K562 (cell line): ENCODE measurements around the gene CRK. TPM values are rescaled to one million over a fixed set of nuclear protein-coding genes. Genes with fewer than 3 reads are reported as not detected.
"Not testable (repeated sequence)": the region's sequence is repeated elsewhere in the genome, so short reads cannot be mapped to it uniquely, and the experiment has no call there.

Source experiments
- ATAC-seq: fragments of 200-7000 bp; cut with Tn5 transposase; 3 replicates; pipeline ENCODE4 v1.9.1; 2020; ENCODE audit warnings: moderate library complexity
- BruUV-seq: library from RNA; stranded (reverse); fragments of 400-500 nt; replicated peaks from 2 replicates; lab custom pipeline; 2021; lab: Mats Ljungman, UMichigan
- CTCF ChIA-PET: fragments of 300-600 bp; formaldehyde crosslinking; extraction: SDS; loops from one replicate; lab custom pipeline; 2021; ENCODE audit warnings: low intra/inter-chr PET ratio; lab: Yijun Ruan, JAX
- POLR2A ChIA-PET: fragments of 300-600, 350-650 bp; sonication (Branson Sonifier 250); formaldehyde crosslinking; extraction: SDS; loops from one replicate; lab custom pipeline; 2021; ENCODE audit warnings: antibody characterized with exemption, inconsistent platforms; lab: Yijun Ruan, JAX
- DNase-seq, 4 experiments: peaks; one replicate each; pipeline versions ENCODE4 v3.0.0 to v3.0.0-alpha.2; 2011 to 2018; ENCODE audit warnings: low spot score in 3 of 4, mixed read lengths in 3 of 4; ENCODE audit errors: extremely low read depth in 1 of 4
- FAIRE-seq: peaks from 2 replicates; lab custom pipeline; 2011; peaks lifted over from hg19 to GRCh38; lab: Jason Lieb, UNC
- H2AFZ ChIP-seq: 2 replicates; pipeline ENCODE4 v1.6.0; 2011; ENCODE audit warnings: low read depth, low read length, control low read depth, inconsistent platforms
- H3K27ac ChIP-seq: fragments of 200-600 bp; 3 replicates; pipeline ENCODE4 v1.8.0; 2011; ENCODE audit warnings: low read depth, mild to moderate bottlenecking, control low read depth, inconsistent platforms, low read length, moderate library complexity, mixed read lengths; ENCODE audit errors: extremely low read depth
- H3K27me3 ChIP-seq, 2 experiments: fragments of 300-600 bp in 1 of 2; 2 replicates in 1 of 2; 3 replicates in 1 of 2; pipeline versions ENCODE4 v1.6.0 to v1.8.0; 2011; ENCODE audit warnings: inconsistent platforms in 2 of 2, low read length in 2 of 2, mild to moderate bottlenecking in 1 of 2, mixed read lengths in 1 of 2, moderate library complexity in 1 of 2; ENCODE audit not compliant: control insufficient read depth in 2 of 2, insufficient read depth in 2 of 2
- H3K36me3 ChIP-seq: fragments of 300-600 bp; 3 replicates; pipeline ENCODE4 v1.8.0; 2011; ENCODE audit warnings: mild to moderate bottlenecking, low read length, inconsistent platforms; ENCODE audit not compliant: control insufficient read depth, insufficient read depth
- H3K4me1 ChIP-seq, 2 experiments: fragments of 200-600 bp in 1 of 2; replicated peaks in 1 of 2; 2 replicates in 1 of 2; 3 replicates in 1 of 2; pipeline versions ENCODE4 v1.5.1 to v1.8.0; 2011; ENCODE audit warnings: inconsistent platforms in 2 of 2, low read length in 2 of 2, mild to moderate bottlenecking in 1 of 2, mixed read lengths in 1 of 2, moderate library complexity in 1 of 2; ENCODE audit not compliant: control insufficient read depth in 2 of 2, insufficient read depth in 2 of 2
- H3K4me2 ChIP-seq: 2 replicates; pipeline ENCODE4 v1.6.1; 2011; ENCODE audit warnings: low read length, control low read depth, inconsistent platforms, mixed read lengths; ENCODE audit not compliant: insufficient read depth
- H3K4me3 ChIP-seq: fragments of 200-600 bp; sonication (generic), shearing (Covaris generic); 2 replicates; pipeline ENCODE4 v1.5.1; 2016; ENCODE audit warnings: control low read depth, inconsistent platforms
- H3K79me2 ChIP-seq: fragments of 200-600 bp; 3 replicates; pipeline ENCODE4 v1.8.0; 2011; ENCODE audit warnings: low read length, inconsistent platforms; ENCODE audit not compliant: control insufficient read depth, insufficient read depth
- H3K9ac ChIP-seq, 2 experiments: 2 replicates each; pipeline versions ENCODE4 v1.6.0 to v1.6.1; 2011; ENCODE audit warnings: low read depth in 2 of 2, low read length in 2 of 2, control low read depth in 1 of 2, inconsistent platforms in 1 of 2, mild to moderate bottlenecking in 1 of 2, mixed read lengths in 1 of 2; ENCODE audit not compliant: insufficient read depth in 1 of 2
- H3K9me1 ChIP-seq: one replicate; pipeline ENCODE4 v1.6.0; 2011; ENCODE audit warnings: inconsistent platforms, mild to moderate bottlenecking, low read length, moderate library complexity; ENCODE audit not compliant: control insufficient read depth, insufficient read depth
- H3K9me3 ChIP-seq: replicated peaks from 2 replicates; pipeline ENCODE4 v1.5.1; 2011; ENCODE audit warnings: low read depth, low read length, inconsistent platforms; ENCODE audit not compliant: control insufficient read depth, insufficient read depth
- H4K20me1 ChIP-seq: replicated peaks from 2 replicates; pipeline ENCODE4 v1.6.1; 2011; ENCODE audit warnings: low read length, inconsistent platforms, mixed read lengths; ENCODE audit not compliant: control insufficient read depth, insufficient read depth
- MEF2D ChIP-seq: conservative IDR thresholded peaks from 2 replicates; pipeline ENCODE4 v1.6.1; 2016; ENCODE audit warnings: low read depth, missing genetic modification characterization, missing compliant biosample characterization
- SETDB1 ChIP-seq: IDR thresholded peaks from one replicate; pipeline ENCODE4 v1.6.1; 2012; ENCODE audit warnings: low read length, control low read depth, inconsistent platforms
- WGBS: fragments of 100-300 bp; shearing (Covaris generic); methylation state at CpG from one replicate; pipeline ENCODE4 v1.1.6; 2016; ENCODE audit warnings: low coverage, mixed read lengths; ENCODE audit not compliant: insufficient coverage; ENCODE audit errors: missing lambda C conversion rate; 5-methylcytosine and 5-hydroxymethylcytosine counted together
- in situ Hi-C: fragments of 300-500 bp; cut with MboI; formaldehyde crosslinking; loops from 4 replicates; pipeline ENCODE4 v1.15.0; 2018; ENCODE audit warnings: inconsistent platforms, mixed read lengths
- intact Hi-C: fragments of 100-400 bp; cut with micrococcal nuclease; formaldehyde crosslinking; loops from 2 replicates; pipeline ENCODE4 v1.14.2; 2022
- polyA plus RNA-seq, 8 experiments: library from polyadenylated mRNA; depleted of rRNA in 4 of 8; stranded (reverse) in 5 of 8; unstranded in 3 of 8; fragments of >200 nt; fragmentation: Nextera tagmentation in 2 of 8; fragmentation: Illumina TruSeq in 1 of 8; extraction: Ambion mirVana in 2 of 8; extraction: Trizol in 1 of 8; gene quantifications; 2 replicates each; pipeline versions ENCODE4 v1.2.1 to v1.2.3, GENCODE V29; 2011 to 2014; ENCODE audit warnings: inconsistent platforms in 1 of 8, missing spikeins in 1 of 8
- total RNA-seq, 7 experiments: library from RNA; depleted of rRNA in 6 of 7; stranded (reverse); fragments of >200 nt in 6 of 7; fragmentation: Illumina TruSeq in 2 of 7; extraction: Trizol in 2 of 7; gene quantifications; 2 replicates each; pipeline versions ENCODE4 v1.2.1 to v1.2.3, GENCODE V29; 2011 to 2021; ENCODE audit warnings: low replicate concordance in 1 of 7
- TF ChIP-seq, protein P1 (sequence below): fragments of 250-450 bp; sonication (Bioruptor Pico); IDR thresholded peaks from 2 replicates; pipeline ENCODE4 v1.5.0; 2021; ENCODE audit warnings: mild to moderate bottlenecking, moderate library complexity
- TF ChIP-seq, protein P2 (sequence below): fragments of 250-450 bp; sonication (Bioruptor Pico); IDR thresholded peaks from 2 replicates; pipeline ENCODE4 v1.8.0; 2021; ENCODE audit warnings: borderline replicate concordance, mild to moderate bottlenecking, moderate library complexity; ENCODE audit not compliant: poor library complexity, severe bottlenecking

CRK gene
- total and polyA plus RNA-seq, 9 of the 15 experiments (the other 6 are each of a cell fraction or from before 2014, with no cell fraction given), result 13.1 to 40.2 (median 26.1) TPM

DNA sequence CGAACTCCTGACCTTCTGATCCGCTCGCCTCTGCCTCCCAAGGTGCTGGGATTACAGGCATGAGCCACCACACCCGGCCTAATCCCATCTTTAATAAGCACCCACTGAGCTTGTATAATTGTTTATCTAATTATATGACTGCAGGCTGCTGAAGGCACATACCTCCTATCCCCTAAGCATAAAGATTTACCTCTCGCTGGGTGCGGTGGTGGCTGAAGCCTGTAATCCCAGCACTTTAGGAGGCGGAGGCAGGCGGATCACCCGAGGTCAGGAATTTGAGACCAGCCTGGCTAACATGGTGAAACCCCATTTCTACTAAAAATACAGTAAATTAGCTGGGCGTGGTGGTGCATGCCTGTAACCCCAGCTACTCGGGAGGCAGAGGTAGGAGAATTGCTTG, 35.9 kb downstream of the CRK start:
- Histone ChIP-seq H3K9ac (no peak overlapping the region), H4K20me1 (no peaks in the 10 kb centered on the region; the same call in none of the 2 replicates), H3K4me1 (no peaks in the 10 kb centered on the region), H3K27me3 (no peaks in the 10 kb centered on the region), H3K4me3 (no peak overlapping the region), H3K9me3 (no peaks in the 10 kb centered on the region), H3K27ac (no peak overlapping the region), H3K9me1 (no peaks in the 10 kb centered on the region), H3K36me3 (peaks cover 32% of the 10 kb centered on the region; the same call in 2 of the 3 replicates), H3K4me2 (no peak overlapping the region), H3K79me2 (no peaks in the 10 kb centered on the region; the same call in 1 of the 3 replicates), H2AFZ (no peak overlapping the region)
- ChIA-PET CTCF (no interaction called here), POLR2A (interaction anchor here (0.5 kb wide), 1 partner anchor 69 kb away, joined by 3 read pairs; no protein-coding TSS in a partner anchor)
- BruUV-seq, result no TSS peak
- WGBS, result 90% methylated on average over 7 of the region's 11 CpGs
- TF ChIP-seq, protein P1, sequence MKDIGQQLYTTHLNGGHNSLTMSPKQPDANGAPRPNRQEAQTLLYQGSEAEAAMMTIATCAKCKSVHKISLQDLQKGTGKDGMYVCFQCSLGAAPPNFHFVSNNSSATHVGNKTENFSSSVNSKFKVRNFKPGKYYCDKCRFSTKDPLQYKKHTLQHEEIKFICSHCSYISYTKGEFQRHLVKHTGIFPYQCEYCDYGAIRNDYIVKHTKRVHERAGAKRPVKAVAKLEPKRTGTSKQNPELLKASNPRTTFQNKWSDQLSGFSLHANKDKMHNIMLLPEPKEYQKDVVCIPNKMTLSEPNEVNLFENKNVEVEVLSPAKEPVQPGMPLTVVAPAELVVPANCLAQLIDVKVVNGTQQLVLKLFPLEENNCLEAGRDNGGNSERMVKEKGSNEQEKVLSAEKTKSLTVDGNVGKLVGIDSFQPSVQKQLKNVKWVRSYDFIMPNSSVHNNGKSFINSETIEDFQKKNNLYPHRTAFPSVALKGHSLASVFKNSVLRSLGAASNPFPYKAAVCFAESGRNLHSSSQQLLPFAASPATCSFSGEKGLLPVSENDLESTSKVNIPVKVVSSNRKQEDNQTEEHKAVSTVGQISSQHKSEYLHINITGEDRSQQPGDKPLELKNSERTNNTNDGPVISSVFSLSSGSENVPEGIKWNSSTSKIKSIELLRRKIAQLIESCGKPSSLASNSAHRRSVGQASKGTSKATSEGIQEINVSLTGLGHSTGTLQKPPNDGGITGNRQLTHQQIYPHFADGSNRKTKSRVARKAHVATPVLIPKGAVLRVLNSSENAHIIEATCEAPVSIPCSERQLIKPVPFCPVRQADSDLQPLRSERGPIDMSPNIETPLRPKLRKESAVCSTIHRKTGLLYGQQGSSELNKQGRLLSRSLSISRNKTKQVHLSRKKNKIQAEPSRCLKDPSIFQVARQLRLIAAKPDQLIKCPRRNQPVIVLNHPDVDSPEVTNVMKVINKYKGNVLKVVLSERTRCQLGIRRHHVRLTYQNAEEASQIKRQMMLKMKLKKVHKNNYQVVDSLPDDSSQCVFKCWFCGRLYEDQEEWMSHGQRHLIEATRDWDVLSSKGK (CRISPR knock-in tag), result no peak
- TF ChIP-seq, protein P2, sequence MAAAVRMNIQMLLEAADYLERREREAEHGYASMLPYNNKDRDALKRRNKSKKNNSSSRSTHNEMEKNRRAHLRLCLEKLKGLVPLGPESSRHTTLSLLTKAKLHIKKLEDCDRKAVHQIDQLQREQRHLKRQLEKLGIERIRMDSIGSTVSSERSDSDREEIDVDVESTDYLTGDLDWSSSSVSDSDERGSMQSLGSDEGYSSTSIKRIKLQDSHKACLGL (CRISPR knock-in tag), result no peak
- TF ChIP-seq SETDB1, result no peak
- TF ChIP-seq MEF2D (tag), result no peak
- FAIRE-seq, result no peak
- in situ Hi-C loops (no loop called here), intact Hi-C loops (no loop called here)
- DNase-seq, result no peak
- ATAC-seq, result no peak

GRCh38 chr17:1418476-1418875, 37.6 kb downstream of the CRK start:
- peaks cover 25% of the 10 kb centered on the region; the same call in 2 of the 3 replicates for H3K36me3 ChIP-seq
- H3K9ac ChIP-seq, CTCF ChIA-PET, in situ Hi-C loops, H3K27ac ChIP-seq, H3K9me3 ChIP-seq, H3K4me2 ChIP-seq, H3K9me1 ChIP-seq, H3K4me3 ChIP-seq, FAIRE-seq, H3K79me2 ChIP-seq, H2AFZ ChIP-seq, BruUV-seq, H3K4me1 ChIP-seq, intact Hi-C loops, H3K27me3 ChIP-seq, DNase-seq, ATAC-seq, H4K20me1 ChIP-seq: not testable (repeated sequence)
- 85% methylated on average over 9 of the region's 10 CpGs for WGBS
- POLR2A ChIA-PET, result interaction anchor here (0.7 to 1.1 kb wide), 2 partner anchors 32 to 35 kb away, joined by 3 read pairs; no protein-coding TSS in a partner anchor
